Chondrocyte (in vitro differentiated cells): Measurements from ENCODE around the gene ISLR2. TPM values are rescaled to one million over a fixed set of nuclear protein-coding genes. Genes with fewer than 3 reads are reported as not detected.

Source experiments
- DNase-seq: peaks from one replicate; pipeline ENCODE4 v3.0.0; 2021; ENCODE audit warnings: mixed read lengths, low spot score
- H3K27ac Mint-ChIP-seq: one replicate; pipeline ENCODE4 v1.8.0; 2021; ENCODE audit warnings: mild to moderate bottlenecking, moderate library complexity, mixed read lengths; ENCODE audit not compliant: unreplicated experiment
- H3K27me3 Mint-ChIP-seq: 2 replicates; pipeline ENCODE4 v1.8.0; 2021; ENCODE audit warnings: low read depth, mixed read lengths
- H3K36me3 Mint-ChIP-seq: 2 replicates; pipeline ENCODE4 v1.8.0; 2021; ENCODE audit warnings: low read depth, mixed read lengths
- H3K4me1 Mint-ChIP-seq: 2 replicates; pipeline ENCODE4 v1.8.0; 2021; ENCODE audit warnings: low read depth, mild to moderate bottlenecking, mixed read lengths
- H3K4me3 Mint-ChIP-seq: one replicate; pipeline ENCODE4 v1.8.0; 2021; ENCODE audit warnings: mild to moderate bottlenecking, moderate library complexity, mixed read lengths; ENCODE audit not compliant: unreplicated experiment
- H3K9me3 Mint-ChIP-seq: 2 replicates; pipeline ENCODE4 v1.8.0; 2021; ENCODE audit warnings: low read depth, mixed read lengths
- CTCF ChIP-seq: fragments of 200-600 bp; sonication (generic); IDR thresholded peaks from 2 replicates; pipeline ENCODE4 v1.5.0; 2021; ENCODE audit warnings: antibody characterized with exemption, mild to moderate bottlenecking, moderate library complexity
- total RNA-seq: library from RNA; stranded (reverse); gene quantifications from 3 replicates; pipeline ENCODE4 v1.2.1, GENCODE V29; 2021

ISLR2 gene
- total RNA-seq, 1 donor from 2014 or later, result 3.2 TPM

DNA sequence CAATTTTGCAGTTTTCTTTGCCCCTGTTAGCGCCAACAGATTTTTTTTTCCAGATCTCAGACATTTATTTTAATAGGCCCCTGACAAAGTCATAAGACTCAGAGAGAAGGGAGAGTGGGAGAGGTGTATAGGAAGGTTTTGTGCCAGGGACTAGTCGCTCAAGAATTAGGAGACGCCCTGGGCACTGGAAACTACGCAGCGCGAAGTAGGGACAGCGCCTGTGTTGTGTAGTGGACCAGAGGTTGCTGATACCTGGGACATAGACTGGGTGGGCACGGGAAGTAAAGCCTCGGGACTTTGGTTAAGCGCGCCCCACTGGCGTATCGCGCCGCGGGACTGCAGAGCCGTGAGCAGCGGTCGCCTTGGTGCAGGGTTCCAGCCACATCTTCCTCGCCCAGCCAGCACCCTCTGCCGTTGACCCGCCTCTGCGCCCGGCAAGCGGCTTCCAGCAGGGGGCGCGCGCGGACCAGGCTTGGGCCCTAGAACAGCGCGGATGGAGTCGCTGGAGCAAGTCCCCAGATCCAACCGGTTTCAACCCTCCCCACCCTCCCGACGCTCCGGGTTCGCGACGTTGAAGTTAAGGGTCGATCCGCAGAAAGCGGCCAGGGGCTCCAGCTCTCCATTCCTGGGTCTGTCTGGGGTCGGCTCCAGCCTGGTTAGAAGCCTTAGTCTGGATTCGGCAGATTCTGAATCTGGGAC, 3.0 kb upstream of the ISLR2 start:
- no peak for DNase-seq
- TF ChIP-seq CTCF, result peak; percentile 100
- Mint-ChIP-seq H3K27me3 (peaks cover 36% of the 10 kb centered on the region), H3K9me3 (no peaks in the 10 kb centered on the region), H3K27ac (no peak overlapping the region), H3K4me3 (peak overlapping the region; percentile 65), H3K4me1 (peaks cover 32% of the 10 kb centered on the region), H3K36me3 (peaks cover 2% of the 10 kb centered on the region)

GRCh38 chr15:74127954-74128784, 2.2 kb upstream of the ISLR2 start:
- H3K9me3 Mint-ChIP-seq, result no peaks in the 10 kb centered on the region
- H3K36me3 Mint-ChIP-seq, result peaks cover 2% of the 10 kb centered on the region
- no peak for DNase-seq
- no peak for TF ChIP-seq CTCF
- H3K4me3 Mint-ChIP-seq, result peak overlapping the region; percentile 65
- H3K27ac Mint-ChIP-seq, result no peak overlapping the region
- H3K27me3 Mint-ChIP-seq, result peaks cover 37% of the 10 kb centered on the region
- H3K4me1 Mint-ChIP-seq, result peaks cover 32% of the 10 kb centered on the region

DNA sequence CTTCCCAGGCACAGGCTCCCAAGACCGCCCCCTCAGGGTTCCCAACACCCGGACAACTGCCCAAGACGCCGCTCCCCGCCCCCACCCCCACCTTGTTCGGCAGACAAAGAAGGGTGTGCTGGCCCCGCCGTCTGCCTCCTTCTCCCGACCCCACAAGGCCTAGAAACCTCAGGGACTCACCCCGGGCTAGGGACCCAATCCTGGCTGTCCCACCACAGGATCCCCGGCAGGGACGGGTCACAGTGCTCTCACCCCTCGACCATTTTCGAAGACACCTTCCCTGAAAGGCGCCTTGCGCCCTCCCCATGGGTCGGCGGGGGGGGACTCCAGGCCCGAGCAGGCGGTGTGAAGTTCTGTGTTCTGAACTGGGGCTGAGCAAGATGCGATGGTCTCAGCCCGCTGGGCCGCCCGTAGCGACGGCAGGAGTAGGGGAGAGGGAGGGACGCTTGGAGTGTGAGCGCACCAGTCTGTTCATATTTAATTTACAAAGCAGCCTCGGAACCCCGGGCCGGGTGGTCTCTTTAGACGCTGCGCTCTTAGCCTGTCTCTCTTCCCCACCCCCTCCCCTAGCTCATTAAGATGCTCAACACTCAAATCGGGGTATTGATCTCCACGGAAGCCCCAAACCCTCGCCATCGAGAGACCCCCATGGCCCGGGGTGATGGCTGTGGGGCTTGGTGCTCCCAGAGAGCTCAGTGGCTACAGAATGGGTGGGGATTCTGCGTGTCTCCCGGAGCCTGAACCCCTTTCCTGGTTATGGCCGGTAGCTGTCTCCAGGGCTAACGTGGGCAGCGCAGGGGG, 1.4 kb upstream of the ISLR2 start:
- Mint-ChIP-seq H3K27me3 (peaks cover 36% of the 10 kb centered on the region), H3K9me3 (no peaks in the 10 kb centered on the region), H3K27ac (no peak overlapping the region), H3K36me3 (peaks cover 2% of the 10 kb centered on the region), H3K4me3 (peak overlapping the region; percentile 68), H3K4me1 (peaks cover 32% of the 10 kb centered on the region)
- no peak for DNase-seq
- no peak for TF ChIP-seq CTCF

GRCh38 chr15:74129586-74130154, 716 bp upstream of the ISLR2 start:
- H3K27ac Mint-ChIP-seq, result no peak overlapping the region
- DNase-seq, result no peak
- peaks cover 35% of the 10 kb centered on the region for H3K27me3 Mint-ChIP-seq

More at GRCh38 chr15:74129586-74130154, 716 bp upstream of the ISLR2 start:
- H3K36me3 Mint-ChIP-seq, result peaks cover 2% of the 10 kb centered on the region
- TF ChIP-seq CTCF, result no peak
- no peaks in the 10 kb centered on the region for H3K9me3 Mint-ChIP-seq
- H3K4me3 Mint-ChIP-seq, result peak overlapping the region; percentile 68
- peaks cover 32% of the 10 kb centered on the region for H3K4me1 Mint-ChIP-seq
